Fibroblast of skin of left quadriceps (primary cell): ENCODE results near the gene PARVB.

Source experiments
- DNase-seq, 2 experiments: peaks; one replicate each; pipeline ENCODE4 v3.0.0-alpha.2; 2013; ENCODE audit warnings: low read depth in 2 of 2

The PARVB gene

GRCh38 chr22:44087089-44087430 lies 63.0 kb downstream of the PARVB start:
- no peak for DNase-seq

- no peak for DNase-seq
Measured at GRCh38 chr22:44088976-44089570, 65.0 kb downstream of the PARVB start.

- no peak for DNase-seq
Measured at GRCh38 chr22:44089717-44090570, 65.8 kb downstream of the PARVB start.

- no peak for DNase-seq
Measured at GRCh38 chr22:44090571-44090905, 66.4 kb downstream of the PARVB start.

- DNase-seq: no peak
Measured at GRCh38 chr22:44091021-44091721, 67.1 kb downstream of the PARVB start.

GRCh38 chr22:44091751-44092150 lies 67.6 kb downstream of the PARVB start:
- no peak for DNase-seq

- DNase-seq: no peak
Measured at GRCh38 chr22:44092636-44093220, 68.6 kb downstream of the PARVB start.

- no peak for DNase-seq
Measured at GRCh38 chr22:44093791-44094190, 69.7 kb downstream of the PARVB start.

GRCh38 chr22:44094751-44095302 lies 70.7 kb downstream of the PARVB start:
- no peak for DNase-seq

GRCh38 chr22:44096736-44097135 lies 72.6 kb downstream of the PARVB start:
- no peak for DNase-seq

- no peak for DNase-seq
Measured at GRCh38 chr22:44097263-44098020, 73.3 kb downstream of the PARVB start.

- no peak for DNase-seq
Measured at GRCh38 chr22:44098021-44098739, 74.1 kb downstream of the PARVB start.

- DNase-seq: no peak
Measured at GRCh38 chr22:44098966-44099530, 74.9 kb downstream of the PARVB start.

- DNase-seq: no peak
Measured at GRCh38 chr22:44099696-44100095, 75.6 kb downstream of the PARVB start.

GRCh38 chr22:44100411-44100810 lies 76.3 kb downstream of the PARVB start:
- DNase-seq: no peak

- DNase-seq: no peak
Measured at GRCh38 chr22:44102121-44102520, 78.0 kb downstream of the PARVB start.

- no peak for DNase-seq
Measured at GRCh38 chr22:44102856-44103255, 78.8 kb downstream of the PARVB start.

GRCh38 chr22:44103735-44104480 lies 79.8 kb downstream of the PARVB start:
- DNase-seq: no peak

GRCh38 chr22:44107340-44107739 lies 83.2 kb downstream of the PARVB start:
- no peak for DNase-seq

GRCh38 chr22:44108076-44108475 lies 84.0 kb downstream of the PARVB start:
- DNase-seq: no peak
